Activated CD4-positive, alpha-beta T cell treated with anti-CD3 and anti-CD28 coated beads, Interleukin-2, amount 10 ng/mL, durations not matched to agents 7 days and 5 days (primary cell): Measurements from ENCODE around the gene TPCN1. TPM values are rescaled to one million over a fixed set of nuclear protein-coding genes. Genes with fewer than 3 reads are reported as not detected.

Experiments
- CTCF ChIA-PET: fragments of 350-600 bp; sonication (Branson Sonifier 250); formaldehyde crosslinking; loops from one replicate; lab custom pipeline; 2021; ENCODE audit warnings: antibody characterized with exemption; lab: Charles Lee
- POLR2A ChIA-PET: fragments of 350-600 bp; sonication (Branson Sonifier 250); formaldehyde crosslinking; loops from one replicate; lab custom pipeline; 2021; ENCODE audit warnings: antibody characterized with exemption; lab: Charles Lee
- DNase-seq: peaks from one replicate; pipeline ENCODE4 v3.0.0-alpha.2; 2020
- H3K27ac Mint-ChIP-seq: one replicate; pipeline ENCODE4 v1.8.0; 2021; ENCODE audit warnings: mild to moderate bottlenecking, moderate library complexity, mixed read lengths
- H3K27me3 Mint-ChIP-seq: one replicate; pipeline ENCODE4 v1.8.0; 2021; ENCODE audit warnings: mixed read lengths
- H3K36me3 Mint-ChIP-seq: one replicate; pipeline ENCODE4 v1.8.0; 2021; ENCODE audit warnings: low read depth, mixed read lengths
- H3K4me1 Mint-ChIP-seq: one replicate; pipeline ENCODE4 v1.8.0; 2021; ENCODE audit warnings: mixed read lengths
- H3K4me3 Mint-ChIP-seq: one replicate; pipeline ENCODE4 v1.8.0; 2021; ENCODE audit warnings: mild to moderate bottlenecking, moderate library complexity, mixed read lengths
- H3K9me3 Mint-ChIP-seq: one replicate; pipeline ENCODE4 v1.8.0; 2021; ENCODE audit warnings: mixed read lengths
- total RNA-seq, 2 experiments: library from RNA; stranded (reverse); gene quantifications; one replicate each; pipeline ENCODE4 v1.2.3, GENCODE V29; 2021

The TPCN1 gene
- total RNA-seq, 2 experiments from 2014 or later = 18.6 to 20.9 TPM

- Mint-ChIP-seq H3K9me3 (no peaks in the 10 kb centered on the region), H3K27ac (peak overlapping the region; percentile 47), H3K27me3 (no peaks in the 10 kb centered on the region), H3K36me3 (peaks cover 18% of the 10 kb centered on the region), H3K4me3 (no peak overlapping the region), H3K4me1 (peaks cover 13% of the 10 kb centered on the region)
- ChIA-PET POLR2A (no interaction called here), CTCF (interaction anchor here (0.6 to 2.1 kb wide), 4 partner anchors 10 to 151 kb away, joined by 3 to 5 read pairs (median 4); no protein-coding TSS in a partner anchor)
- no peak for DNase-seq
Measured at GRCh38 chr12:113302886-113303640, 81.8 kb downstream of the TPCN1 start.

GRCh38 chr12:113305281-113305856 lies 84.1 kb downstream of the TPCN1 start:
- Mint-ChIP-seq H3K4me3 (no peak overlapping the region), H3K9me3 (no peaks in the 10 kb centered on the region), H3K36me3 (peaks cover 23% of the 10 kb centered on the region), H3K4me1 (peaks cover 13% of the 10 kb centered on the region), H3K27me3 (no peaks in the 10 kb centered on the region), H3K27ac (no peak overlapping the region)
- no peak for DNase-seq
- ChIA-PET POLR2A (no interaction called here), CTCF (no interaction called here)

- peaks cover 29% of the 10 kb centered on the region for H3K36me3 Mint-ChIP-seq
- no peaks in the 10 kb centered on the region for H3K27me3 Mint-ChIP-seq
- ChIA-PET POLR2A (no interaction called here), CTCF (interaction anchor here (0.5 to 0.6 kb wide), 2 partner anchors 654 to 859 kb away, joined by 3 read pairs; no protein-coding TSS in a partner anchor)
- no peak overlapping the region for H3K27ac Mint-ChIP-seq
- no peak for DNase-seq
- no peak overlapping the region for H3K4me3 Mint-ChIP-seq
- no peaks in the 10 kb centered on the region for H3K9me3 Mint-ChIP-seq
- H3K4me1 Mint-ChIP-seq = peaks cover 15% of the 10 kb centered on the region
Measured at GRCh38 chr12:113306382-113306781, 85.1 kb downstream of the TPCN1 start.

GRCh38 chr12:113310489-113310888 lies 89.2 kb downstream of the TPCN1 start:
- peaks cover 2% of the 10 kb centered on the region for H3K4me1 Mint-ChIP-seq
- CTCF ChIA-PET = interaction anchor here (0.6 to 2.5 kb wide), 4 partner anchors 9 to 281 kb away, joined by 3 to 12 read pairs (median 3); no protein-coding TSS in a partner anchor
- POLR2A ChIA-PET = no interaction called here
- H3K9me3 Mint-ChIP-seq = no peaks in the 10 kb centered on the region
- H3K36me3 Mint-ChIP-seq = peaks cover 31% of the 10 kb centered on the region
- H3K27me3 Mint-ChIP-seq = no peaks in the 10 kb centered on the region
- no peak overlapping the region for H3K27ac Mint-ChIP-seq
- no peak overlapping the region for H3K4me3 Mint-ChIP-seq
- no peak for DNase-seq

- H3K27ac Mint-ChIP-seq = peak overlapping the region; percentile 3
- no peaks in the 10 kb centered on the region for H3K27me3 Mint-ChIP-seq
- POLR2A ChIA-PET = no interaction called here
- peaks cover 39% of the 10 kb centered on the region for H3K36me3 Mint-ChIP-seq
- DNase-seq = no peak
- CTCF ChIA-PET = interaction anchor here (1.5 kb wide), 1 partner anchor 12 kb away, joined by 5 read pairs; no protein-coding TSS in a partner anchor
- peaks cover 2% of the 10 kb centered on the region for H3K4me1 Mint-ChIP-seq
- no peak overlapping the region for H3K4me3 Mint-ChIP-seq
- peaks cover 4% of the 10 kb centered on the region for H3K9me3 Mint-ChIP-seq
Measured at GRCh38 chr12:113314121-113314529, 92.9 kb downstream of the TPCN1 start.

- H3K4me1 Mint-ChIP-seq = peaks cover 2% of the 10 kb centered on the region
- POLR2A ChIA-PET = no interaction called here
- CTCF ChIA-PET = no interaction called here
- H3K9me3 Mint-ChIP-seq = peaks cover 4% of the 10 kb centered on the region
- no peak for DNase-seq
- no peaks in the 10 kb centered on the region for H3K27me3 Mint-ChIP-seq
- H3K36me3 Mint-ChIP-seq = peaks cover 49% of the 10 kb centered on the region
- H3K4me3 Mint-ChIP-seq = no peak overlapping the region
- H3K27ac Mint-ChIP-seq = no peak overlapping the region
Measured at GRCh38 chr12:113315358-113315757, 94.1 kb downstream of the TPCN1 start.

- H3K27me3 Mint-ChIP-seq = no peaks in the 10 kb centered on the region
- no peak for DNase-seq
- no peak overlapping the region for H3K27ac Mint-ChIP-seq
- ChIA-PET CTCF (interaction anchor here (0.8 to 1.3 kb wide), 2 partner anchors 16 to 31 kb away, joined by 4 read pairs; no protein-coding TSS in a partner anchor), POLR2A (no interaction called here)
- H3K4me3 Mint-ChIP-seq = no peak overlapping the region
- H3K36me3 Mint-ChIP-seq = peaks cover 49% of the 10 kb centered on the region
- no peaks in the 10 kb centered on the region for H3K4me1 Mint-ChIP-seq
- H3K9me3 Mint-ChIP-seq = peaks cover 4% of the 10 kb centered on the region
Measured at GRCh38 chr12:113316155-113316554, 94.9 kb downstream of the TPCN1 start.

GRCh38 chr12:113317122-113317521 lies 95.9 kb downstream of the TPCN1 start:
- no peaks in the 10 kb centered on the region for H3K4me1 Mint-ChIP-seq
- POLR2A ChIA-PET = no interaction called here
- no peak overlapping the region for H3K4me3 Mint-ChIP-seq
- peaks cover 51% of the 10 kb centered on the region for H3K36me3 Mint-ChIP-seq
- CTCF ChIA-PET = interaction anchor here (1.3 kb wide), 1 partner anchor 15 kb away, joined by 4 read pairs; no protein-coding TSS in a partner anchor
- no peak for DNase-seq
- H3K27me3 Mint-ChIP-seq = no peaks in the 10 kb centered on the region
- H3K9me3 Mint-ChIP-seq = peaks cover 4% of the 10 kb centered on the region
- H3K27ac Mint-ChIP-seq = no peak overlapping the region

GRCh38 chr12:113318046-113318656 lies 96.9 kb downstream of the TPCN1 start:
- DNase-seq = no peak
- POLR2A ChIA-PET = no interaction called here
- CTCF ChIA-PET = interaction anchor here (1.5 kb wide), 1 partner anchor 10 kb away, joined by 7 read pairs; no protein-coding TSS in a partner anchor
- no peak overlapping the region for H3K4me3 Mint-ChIP-seq
- peaks cover 56% of the 10 kb centered on the region for H3K36me3 Mint-ChIP-seq
- H3K27me3 Mint-ChIP-seq = no peaks in the 10 kb centered on the region
- H3K9me3 Mint-ChIP-seq = peaks cover 4% of the 10 kb centered on the region
- no peak overlapping the region for H3K27ac Mint-ChIP-seq
- H3K4me1 Mint-ChIP-seq = peaks cover 5% of the 10 kb centered on the region

GRCh38 chr12:113318900-113319628 lies 97.8 kb downstream of the TPCN1 start:
- Mint-ChIP-seq H3K4me3 (no peak overlapping the region), H3K27me3 (no peaks in the 10 kb centered on the region), H3K4me1 (peaks cover 7% of the 10 kb centered on the region), H3K9me3 (peaks cover 4% of the 10 kb centered on the region), H3K36me3 (peaks cover 56% of the 10 kb centered on the region), H3K27ac (no peak overlapping the region)
- ChIA-PET CTCF (interaction anchor here (0.8 to 1.5 kb wide), 3 partner anchors 9 to 159 kb away, joined by 3 to 7 read pairs (median 3); no protein-coding TSS in a partner anchor), POLR2A (interaction anchor here (0.6 kb wide), 1 partner anchor 339 kb away, joined by 4 read pairs; no protein-coding TSS in a partner anchor)
- DNase-seq = no peak

GRCh38 chr12:113320401-113320800 lies 99.1 kb downstream of the TPCN1 start:
- ChIA-PET POLR2A (no interaction called here), CTCF (no interaction called here)
- no peak for DNase-seq
- Mint-ChIP-seq H3K9me3 (peaks cover 4% of the 10 kb centered on the region), H3K36me3 (peaks cover 51% of the 10 kb centered on the region), H3K27me3 (no peaks in the 10 kb centered on the region), H3K4me1 (peaks cover 8% of the 10 kb centered on the region), H3K4me3 (no peak overlapping the region), H3K27ac (no peak overlapping the region)

GRCh38 chr12:113322343-113322742 lies 101.1 kb downstream of the TPCN1 start:
- H3K9me3 Mint-ChIP-seq = peaks cover 4% of the 10 kb centered on the region
- H3K27ac Mint-ChIP-seq = no peak overlapping the region
- DNase-seq = no peak
- H3K4me3 Mint-ChIP-seq = no peak overlapping the region
- peaks cover 11% of the 10 kb centered on the region for H3K4me1 Mint-ChIP-seq
- CTCF ChIA-PET = no interaction called here
- H3K36me3 Mint-ChIP-seq = peaks cover 57% of the 10 kb centered on the region
- POLR2A ChIA-PET = no interaction called here
- H3K27me3 Mint-ChIP-seq = no peaks in the 10 kb centered on the region
